IPS DF 4.7 (cell line): ENCODE data around the gene LANCL1.
"Not testable (repeated sequence)": the region's sequence is repeated elsewhere in the genome, so short reads cannot be mapped to it uniquely, and the experiment has no call there.

Source experiments
- DNase-seq: peaks from one replicate; pipeline ENCODE4 v3.0.0-alpha.2; 2013; ENCODE audit warnings: low spot score; ENCODE audit errors: extremely low read depth

The LANCL1 gene

DNA sequence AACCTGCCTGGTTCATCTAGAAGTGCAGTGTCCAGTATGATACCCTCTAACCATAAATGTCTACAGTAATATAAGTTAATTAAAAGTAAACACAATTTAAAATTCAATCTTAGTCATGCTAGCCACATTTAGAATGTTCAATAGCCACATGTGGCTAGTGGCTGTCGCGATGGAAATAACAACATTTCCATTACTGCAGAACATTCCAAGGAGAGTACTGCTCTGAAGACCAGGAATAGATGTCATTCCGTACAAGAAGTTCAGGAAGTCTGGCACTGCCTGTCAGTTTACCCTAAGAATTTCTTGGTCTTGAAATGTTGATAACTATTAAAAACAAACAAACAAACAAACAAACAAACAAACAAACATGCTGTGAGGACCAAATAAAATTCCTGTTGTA lies 17.2 kb downstream of the LANCL1 start:
- DNase-seq, result no peak

DNA sequence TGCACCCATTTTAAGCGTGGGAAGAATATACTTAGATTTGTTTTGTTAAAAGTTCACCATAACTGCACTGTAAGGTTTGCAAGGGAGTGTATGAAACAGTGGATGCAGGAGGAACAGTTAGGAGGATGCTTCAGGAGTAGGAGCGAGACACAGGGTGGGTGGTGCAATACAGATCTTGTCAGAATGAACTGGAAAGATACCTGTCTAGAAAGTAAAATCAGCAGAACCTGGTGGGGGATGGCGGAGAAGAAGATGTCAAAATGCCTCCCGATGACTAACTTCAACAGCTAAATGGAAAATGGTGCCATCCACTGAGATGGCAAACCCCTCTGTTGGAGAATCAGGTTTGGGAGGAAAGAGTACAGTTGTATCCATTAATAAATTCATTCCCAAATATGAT lies 18.2 kb downstream of the LANCL1 start:
- no peak for DNase-seq

DNA sequence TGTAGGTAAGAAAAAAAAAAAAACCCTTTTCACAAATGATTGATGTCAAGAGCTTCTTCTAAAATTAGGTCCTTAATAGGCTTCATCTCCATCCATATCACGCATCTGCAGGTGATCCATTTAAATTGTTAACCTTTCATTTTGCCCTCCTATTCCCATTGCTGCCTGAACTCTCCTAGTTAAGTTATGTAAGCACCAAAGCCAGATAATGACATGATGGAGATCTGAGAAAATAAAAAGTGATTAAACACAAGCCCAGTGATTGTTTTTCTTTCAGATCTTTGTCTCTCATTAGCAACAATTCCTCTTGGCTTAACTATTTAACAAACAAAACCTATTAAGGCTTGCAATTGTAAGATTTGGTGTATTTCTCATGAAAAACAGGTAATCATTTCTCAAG lies 20.0 kb downstream of the LANCL1 start:
- no peak for DNase-seq

DNA sequence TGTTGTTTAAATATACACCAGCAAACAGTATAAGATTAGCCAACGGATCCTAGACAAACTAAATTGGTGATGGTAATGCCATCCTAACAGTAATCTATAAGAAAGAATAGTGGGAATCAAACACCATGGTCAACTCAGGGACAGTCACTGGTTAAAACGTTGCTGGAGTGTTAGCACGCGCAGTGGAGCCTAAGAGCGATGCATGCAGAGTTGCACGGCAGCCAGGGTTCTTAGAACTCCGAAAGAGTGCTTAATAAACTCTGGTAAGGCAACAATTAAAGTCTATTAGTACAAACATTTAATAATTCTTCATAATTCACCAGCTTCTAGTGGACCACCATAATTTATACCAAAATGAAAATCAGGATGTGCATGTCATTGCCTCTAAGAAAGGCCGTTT lies 22.2 kb downstream of the LANCL1 start:
- no peak for DNase-seq

DNA sequence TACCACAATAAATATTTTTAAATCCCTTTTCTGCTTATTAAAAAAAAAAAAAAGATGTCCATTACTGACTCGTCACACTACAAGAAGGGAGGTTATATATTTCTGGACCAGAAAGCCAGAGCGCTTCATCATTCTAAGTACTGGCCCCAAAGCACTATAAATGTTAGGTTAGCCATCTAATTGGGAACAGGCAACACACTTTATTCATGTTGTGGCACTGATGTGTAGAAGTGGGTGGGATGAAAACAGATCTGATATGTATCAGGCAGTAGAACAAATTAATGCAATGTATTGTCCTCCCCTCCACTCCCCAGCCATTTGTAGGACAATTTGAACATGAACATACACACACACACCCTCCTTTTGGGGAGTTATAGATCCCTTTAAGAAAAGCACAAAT lies 24.4 kb downstream of the LANCL1 start:
- no peak for DNase-seq

DNA sequence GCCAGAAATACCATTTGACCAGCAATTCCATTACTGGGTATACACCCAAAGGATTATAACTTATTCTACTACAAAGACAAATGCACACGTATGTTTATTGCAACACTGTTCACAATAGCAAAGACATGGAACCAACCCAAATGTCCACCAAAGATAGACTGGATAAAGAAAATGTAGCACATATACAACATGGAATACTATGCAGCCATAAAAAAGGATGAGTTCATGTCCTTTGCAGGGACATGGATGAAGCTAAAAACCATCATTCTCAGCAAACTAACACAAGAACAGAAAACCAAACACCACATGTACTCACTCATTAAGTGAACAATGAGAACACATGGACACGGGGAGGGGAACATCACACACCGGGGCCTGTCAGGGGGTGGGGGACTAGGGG lies 25.6 kb downstream of the LANCL1 start:
- not testable (repeated sequence) for DNase-seq

DNA sequence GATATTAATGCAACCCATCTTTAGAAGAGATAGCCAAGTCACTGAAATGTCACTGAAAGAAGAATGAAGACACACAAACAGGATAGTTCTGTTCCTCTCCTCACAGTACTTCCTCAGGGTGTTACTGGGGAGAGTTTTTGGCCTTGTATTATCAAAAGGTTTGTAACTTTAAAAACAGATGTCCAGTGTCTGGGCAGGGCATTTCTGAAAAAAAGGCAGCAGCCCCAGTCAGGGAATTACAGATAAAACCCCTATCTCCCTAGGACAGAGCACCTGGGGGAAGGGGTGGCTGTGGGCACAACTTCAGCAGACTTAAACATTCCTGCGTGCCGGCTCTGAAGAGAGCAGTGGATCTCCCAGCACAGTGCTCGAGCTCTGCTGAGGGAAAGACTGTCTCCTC lies 30.8 kb downstream of the LANCL1 start:
- no peak for DNase-seq

DNA sequence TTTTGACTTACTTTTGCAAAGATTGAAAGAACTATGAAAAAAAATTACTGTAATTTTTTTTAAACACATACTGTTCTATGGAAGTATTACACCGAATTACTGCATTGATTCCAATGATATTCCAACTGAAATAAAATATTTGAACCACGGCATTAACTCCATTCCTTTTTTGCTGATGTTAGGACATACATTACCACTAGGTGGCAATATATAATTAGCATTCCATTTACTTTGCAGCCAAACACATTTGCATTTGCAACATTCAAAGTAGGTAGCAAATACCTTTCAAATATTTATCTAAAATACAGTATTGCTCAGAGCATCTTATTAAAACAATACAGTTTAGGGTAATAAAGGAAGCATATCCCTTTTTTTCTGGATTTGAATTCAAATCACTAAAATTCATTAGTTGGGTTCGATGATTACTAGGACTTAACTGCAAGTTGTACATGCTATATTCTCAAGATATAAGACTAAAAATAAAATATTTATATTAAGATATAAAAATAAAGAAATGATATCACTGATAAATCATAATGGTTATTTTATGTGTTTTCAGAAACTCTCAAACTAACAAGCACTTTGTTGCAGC lies 31.3 kb downstream of the LANCL1 start:
- no peak for DNase-seq

DNA sequence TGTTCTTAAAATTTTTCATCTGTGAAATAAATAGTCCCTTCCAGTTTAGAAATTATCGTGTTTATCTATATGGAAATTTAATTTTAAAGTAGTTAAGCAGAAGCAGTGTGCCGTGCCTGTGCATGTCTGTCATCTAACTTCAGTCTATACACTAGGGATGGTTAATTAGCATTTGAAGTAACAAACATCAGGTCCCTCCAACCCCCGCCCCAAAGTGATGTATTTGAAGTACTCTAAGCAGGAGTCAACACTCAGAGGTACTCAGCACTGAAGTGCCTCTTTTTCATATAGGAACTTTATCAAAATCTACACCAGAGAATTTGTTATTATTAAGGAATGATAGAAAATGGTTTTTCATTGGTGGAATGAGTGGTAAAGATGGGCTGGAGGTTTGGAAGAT lies 33.0 kb downstream of the LANCL1 start:
- DNase-seq, result no peak

DNA sequence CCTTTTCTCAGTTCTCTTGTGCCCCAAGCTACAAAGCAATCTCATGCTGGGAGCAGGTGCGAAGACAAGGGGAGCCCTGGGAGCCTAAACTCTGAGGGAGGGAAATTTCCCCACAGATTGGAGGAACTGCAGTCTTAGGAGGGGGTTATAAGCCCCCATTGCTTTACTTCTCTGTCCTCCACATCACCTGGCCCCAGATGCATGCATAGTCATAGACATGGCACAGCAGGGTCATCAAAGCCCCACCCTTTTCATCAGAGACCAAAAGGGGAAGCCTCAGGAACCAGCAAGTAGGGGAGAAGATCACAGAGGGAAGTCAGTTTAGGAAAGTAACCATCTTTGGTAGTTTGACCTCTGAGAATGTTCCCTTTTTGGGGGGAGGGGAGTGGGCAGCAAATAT lies 33.7 kb downstream of the LANCL1 start:
- DNase-seq, result no peak

DNA sequence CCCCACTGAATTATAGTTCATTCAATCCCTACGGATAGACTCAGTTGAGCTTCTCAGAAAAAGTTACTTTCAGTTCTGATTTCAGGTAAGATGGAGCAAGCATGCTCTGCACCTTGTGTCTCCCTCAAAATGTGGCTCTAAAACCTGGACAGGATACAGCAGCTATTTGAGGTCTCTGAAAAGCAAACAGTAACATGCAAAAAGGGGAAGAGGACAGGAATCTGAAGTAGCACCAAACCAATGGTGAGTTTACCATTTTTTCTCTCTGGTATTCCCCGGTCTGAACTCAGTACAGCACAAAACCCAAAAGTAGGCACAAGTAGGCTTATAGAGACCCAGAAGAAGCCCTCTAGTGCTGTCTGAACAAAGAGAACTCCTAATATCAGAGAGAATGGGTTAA lies 34.1 kb downstream of the LANCL1 start:
- no peak for DNase-seq

DNA sequence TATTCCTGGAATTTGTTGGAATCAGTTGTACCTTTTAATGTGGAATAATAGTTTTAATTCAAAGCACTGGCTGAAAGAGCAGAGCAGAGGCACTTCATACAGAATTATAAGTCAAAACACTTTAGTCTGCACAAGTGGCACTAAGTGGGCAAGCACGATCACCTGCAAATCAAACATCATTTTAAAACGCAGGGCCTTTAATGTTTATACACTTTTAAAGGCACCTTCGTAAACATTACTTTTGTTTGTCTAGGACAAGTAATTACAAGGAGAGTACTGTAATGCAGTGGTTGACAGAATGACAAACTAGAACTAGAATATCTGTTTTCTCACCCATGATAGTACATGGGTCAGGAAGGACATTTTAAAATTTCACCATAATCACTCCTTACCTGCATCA lies 36.4 kb downstream of the LANCL1 start:
- no peak for DNase-seq

DNA sequence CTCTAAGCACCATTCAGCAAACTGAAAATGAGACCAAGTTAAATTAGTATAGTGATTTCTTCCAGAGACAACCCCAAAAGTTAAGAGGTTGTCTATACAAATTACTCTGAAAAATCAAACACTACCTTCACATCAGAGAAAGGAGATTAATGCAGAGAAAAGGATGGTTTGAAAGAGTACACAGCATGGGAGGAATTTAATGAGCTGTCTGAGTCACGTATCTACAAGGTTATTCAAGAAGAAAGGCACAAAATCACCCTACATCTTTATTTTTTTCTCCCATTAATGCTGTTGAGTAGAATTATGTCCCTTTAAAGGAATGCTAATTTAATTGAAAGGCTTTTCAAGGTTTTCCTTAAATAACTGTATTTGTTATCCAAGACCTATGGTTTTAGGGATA lies 41.1 kb downstream of the LANCL1 start:
- DNase-seq, result no peak

DNA sequence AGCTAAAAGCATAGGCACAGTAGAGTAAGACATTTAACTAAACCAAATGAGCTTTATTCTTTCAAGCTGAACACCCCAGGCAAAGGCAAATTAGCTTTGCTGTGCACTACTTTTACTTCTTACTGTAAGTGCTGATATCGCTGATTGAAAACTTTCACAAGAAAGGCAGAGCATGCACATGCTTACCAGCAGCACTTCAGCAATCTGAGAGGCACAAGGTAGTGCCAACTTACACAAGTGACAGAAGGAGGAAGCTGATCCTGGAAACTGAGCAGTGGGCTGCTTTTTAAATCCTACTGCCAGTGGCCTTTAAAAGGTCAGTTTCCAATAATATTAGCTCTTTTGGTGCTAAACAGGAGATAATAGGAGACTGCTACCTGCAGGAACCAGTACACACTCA lies 43.9 kb downstream of the LANCL1 start:
- no peak for DNase-seq

DNA sequence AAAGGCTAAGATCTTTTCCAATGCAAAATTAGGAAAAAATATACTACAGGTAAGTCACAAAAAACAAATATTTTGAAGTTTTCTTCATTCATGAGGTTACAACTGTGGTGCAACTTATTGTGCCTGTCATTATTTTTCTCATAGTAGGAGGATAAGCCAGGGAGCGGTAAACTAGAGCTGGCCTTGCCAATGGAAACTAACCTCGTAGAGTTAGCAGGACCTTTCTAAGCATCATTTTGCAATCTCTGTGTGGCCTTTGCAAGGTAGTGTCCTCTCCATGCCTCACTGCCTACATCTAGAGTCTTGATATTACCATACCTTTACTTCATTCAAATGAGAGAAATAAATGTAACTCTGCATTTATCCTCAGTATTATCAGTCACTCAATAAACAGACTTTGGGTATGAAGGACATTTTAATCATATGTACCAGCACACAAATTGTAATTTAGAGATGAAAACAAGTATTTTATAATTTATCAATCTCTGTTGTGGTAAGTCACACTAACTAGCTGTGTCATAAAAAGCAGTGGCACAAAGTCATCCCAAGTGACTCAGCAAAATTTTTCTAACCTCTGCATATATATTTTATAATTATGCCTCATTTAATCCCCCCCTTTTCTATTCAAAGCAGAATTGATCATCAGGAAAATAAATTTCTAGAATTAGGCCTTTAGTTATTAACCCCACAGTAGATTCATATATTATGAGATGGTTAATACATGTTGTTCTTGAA lies 47.0 kb downstream of the LANCL1 start:
- DNase-seq, result no peak

DNA sequence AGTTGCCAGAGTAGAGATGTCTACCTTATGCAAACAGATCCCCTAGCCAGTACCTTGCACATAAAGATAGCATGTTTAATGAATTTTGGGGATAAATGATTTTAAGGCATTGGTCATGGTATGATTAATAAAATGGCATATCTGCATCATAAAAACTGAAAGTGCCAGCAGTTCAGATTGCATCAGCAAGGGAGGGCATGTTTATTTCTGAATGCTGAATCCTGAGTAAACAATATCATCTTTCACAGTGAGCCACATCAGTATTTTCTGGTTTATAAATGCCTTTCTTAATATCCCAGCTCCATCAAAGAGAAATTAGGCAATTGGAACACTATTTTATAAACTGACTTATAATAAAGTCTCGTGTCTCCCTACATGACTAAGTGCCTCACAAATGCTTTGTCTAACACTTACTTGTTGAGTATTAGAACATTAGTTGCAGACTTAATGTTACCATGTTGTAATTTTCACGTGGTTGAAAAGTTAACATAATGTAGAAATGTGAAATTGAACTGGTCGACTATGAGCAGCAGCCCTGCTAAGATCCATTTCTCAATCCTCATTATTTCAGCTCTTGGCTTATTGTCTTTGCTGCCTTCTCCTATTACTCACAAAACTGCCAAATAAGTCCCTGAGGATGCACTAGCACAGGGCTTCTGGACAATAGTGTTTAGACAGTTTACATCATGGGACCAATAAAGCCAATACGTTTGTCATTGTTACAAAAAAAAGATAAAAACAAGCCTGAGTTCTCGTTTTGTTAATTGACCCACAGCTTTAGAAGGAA lies 48.0 kb downstream of the LANCL1 start:
- no peak for DNase-seq

DNA sequence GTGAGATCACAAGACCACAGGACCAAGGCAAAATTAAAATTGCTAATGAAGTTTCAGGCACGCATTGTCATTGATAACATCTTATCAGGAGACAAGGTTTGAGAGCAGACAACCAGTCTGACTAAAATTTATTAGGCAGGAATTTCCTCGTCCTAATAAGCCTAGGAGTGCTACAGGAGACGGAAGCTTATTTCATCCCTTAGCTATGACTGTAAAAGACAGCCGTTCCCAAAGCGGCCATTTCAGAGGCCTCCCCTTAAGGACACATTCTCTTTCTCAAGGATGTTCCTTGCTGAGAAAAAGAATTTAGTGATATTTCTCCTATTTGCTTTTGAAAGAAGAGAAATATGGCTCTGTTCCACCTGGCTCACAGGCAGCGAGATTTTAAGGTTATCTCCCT lies 49.2 kb downstream of the LANCL1 start:
- DNase-seq, result not testable (repeated sequence)

DNA sequence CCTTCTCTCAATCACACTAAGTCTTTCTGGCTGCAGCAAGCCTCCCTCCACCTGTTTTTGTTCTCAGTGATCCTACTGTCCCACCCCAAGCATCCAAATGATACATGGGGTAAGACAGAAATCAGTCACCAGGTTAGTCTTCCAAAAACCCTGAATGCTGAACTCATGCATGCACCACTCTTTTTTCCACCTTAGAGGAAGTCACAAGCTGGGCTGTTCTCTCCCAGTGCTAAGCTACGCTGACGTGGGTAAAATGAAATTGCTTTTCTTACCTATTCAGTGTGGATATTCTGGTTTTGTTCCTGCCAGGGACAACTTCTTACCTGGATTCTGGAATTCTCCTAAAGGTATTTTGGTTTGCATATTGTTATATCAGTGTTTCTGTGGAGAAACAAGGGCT lies 54.2 kb downstream of the LANCL1 start:
- DNase-seq, result no peak

DNA sequence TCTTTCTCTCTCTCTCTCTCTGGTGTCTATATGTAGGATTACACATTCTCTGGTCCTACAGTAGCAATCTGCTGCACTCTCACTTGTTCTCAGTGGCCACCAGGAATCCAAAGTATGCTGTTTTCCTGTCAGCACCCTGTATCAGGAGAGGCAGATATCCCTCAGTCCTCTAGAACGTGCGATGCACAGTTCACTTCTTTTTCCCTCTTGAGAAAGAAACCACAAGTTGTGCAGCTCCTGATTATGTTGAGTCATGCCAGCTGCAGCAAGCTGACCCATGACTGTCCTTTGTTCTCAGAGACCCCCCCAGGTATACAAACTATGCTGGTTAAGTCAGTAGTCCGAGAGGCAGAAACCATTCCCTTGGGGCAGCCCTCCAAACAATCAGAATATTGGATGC lies 54.6 kb downstream of the LANCL1 start:
- no peak for DNase-seq

DNA sequence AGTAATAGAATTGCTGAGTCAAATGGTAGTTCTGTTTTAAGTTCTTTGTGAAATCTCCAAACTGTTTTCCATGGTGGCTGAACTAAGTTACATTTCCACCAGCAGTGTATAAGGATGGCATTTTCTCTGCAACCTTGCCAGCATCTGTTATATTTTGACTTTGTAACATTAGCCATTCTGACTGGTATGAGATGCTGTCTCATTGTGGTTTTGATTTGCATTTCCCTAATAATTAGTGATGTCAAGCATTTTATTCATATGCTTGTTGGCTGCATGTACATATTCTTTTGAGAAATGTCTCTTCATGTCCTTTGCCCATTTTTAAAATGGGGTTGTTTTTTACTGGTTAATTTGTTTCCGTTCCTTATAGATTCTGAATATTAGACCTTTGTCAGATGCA lies 63.9 kb downstream of the LANCL1 start:
- no peak for DNase-seq

DNA sequence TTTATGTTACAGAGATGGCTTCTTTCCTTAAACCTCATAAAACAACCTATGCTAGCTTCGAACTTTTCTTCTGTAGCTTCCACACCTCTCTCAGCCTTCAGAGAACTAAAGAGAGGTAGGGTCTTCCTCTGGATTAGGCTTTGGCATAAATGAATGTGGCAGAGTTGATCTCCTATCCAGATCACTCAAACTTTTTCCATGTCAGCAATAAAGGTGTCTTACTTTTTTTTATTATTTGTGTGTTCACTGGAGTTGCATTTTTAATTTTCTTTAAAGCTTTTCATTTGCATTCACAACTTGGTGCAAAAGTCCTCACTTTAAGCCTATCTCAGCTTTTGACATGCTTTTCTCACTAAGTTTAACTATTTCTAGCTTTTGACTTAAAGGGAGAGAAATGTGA lies 66.0 kb downstream of the LANCL1 start:
- DNase-seq, result no peak

DNA sequence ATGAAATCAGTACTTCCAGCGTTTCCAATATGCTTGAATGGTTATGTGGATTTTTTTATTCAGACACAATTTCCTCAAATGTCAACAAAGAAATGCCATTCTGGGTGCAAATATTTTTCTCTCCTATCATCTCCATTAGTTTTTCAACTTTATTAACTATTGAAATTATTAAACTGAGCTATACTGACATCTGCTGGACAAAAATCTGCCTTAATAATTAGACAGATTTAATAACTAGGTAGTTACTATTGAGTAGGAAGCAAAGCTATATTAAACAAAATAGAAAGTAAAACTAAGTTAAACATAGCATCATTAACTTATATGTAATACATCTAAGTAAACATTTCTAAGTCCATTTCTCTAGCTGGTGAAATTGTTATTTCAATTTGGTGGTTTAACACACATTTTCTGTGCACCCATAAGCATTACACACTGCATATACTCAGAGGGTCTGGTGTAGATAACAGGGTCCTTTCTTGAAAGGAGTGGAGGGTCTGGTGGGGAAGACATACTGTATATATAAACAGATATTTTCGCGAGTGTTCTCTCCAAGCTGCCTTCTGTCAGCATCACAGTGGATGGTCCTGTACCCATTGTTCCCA lies 77.0 kb downstream of the LANCL1 start:
- no peak for DNase-seq
